ENCODE measurements around the gene CIT.
"Not testable (repeated sequence)": the region's sequence is repeated elsewhere in the genome, so short reads cannot be mapped to it uniquely, and the experiment has no call there.

Gene CIT

DNA sequence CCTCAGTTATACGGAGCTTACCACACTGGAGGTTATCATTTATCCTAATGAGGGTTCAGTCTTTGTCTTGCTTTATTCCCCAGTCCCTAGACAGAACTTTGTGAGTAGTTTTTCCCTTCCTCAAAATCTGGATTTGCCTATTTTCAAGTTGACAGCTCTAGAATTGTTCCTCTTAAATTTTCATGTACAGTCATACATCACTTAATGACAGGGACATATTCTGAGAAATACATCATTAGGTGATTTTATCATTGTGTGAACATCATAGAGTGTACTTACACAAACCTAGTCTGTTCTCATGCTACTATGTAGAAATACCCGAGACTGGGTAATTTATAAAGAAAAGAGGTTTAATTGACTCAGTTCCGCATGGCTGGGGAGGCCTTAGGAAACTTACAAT is 206.1 kb downstream of the CIT start:
- DNase-seq = no peak

DNA sequence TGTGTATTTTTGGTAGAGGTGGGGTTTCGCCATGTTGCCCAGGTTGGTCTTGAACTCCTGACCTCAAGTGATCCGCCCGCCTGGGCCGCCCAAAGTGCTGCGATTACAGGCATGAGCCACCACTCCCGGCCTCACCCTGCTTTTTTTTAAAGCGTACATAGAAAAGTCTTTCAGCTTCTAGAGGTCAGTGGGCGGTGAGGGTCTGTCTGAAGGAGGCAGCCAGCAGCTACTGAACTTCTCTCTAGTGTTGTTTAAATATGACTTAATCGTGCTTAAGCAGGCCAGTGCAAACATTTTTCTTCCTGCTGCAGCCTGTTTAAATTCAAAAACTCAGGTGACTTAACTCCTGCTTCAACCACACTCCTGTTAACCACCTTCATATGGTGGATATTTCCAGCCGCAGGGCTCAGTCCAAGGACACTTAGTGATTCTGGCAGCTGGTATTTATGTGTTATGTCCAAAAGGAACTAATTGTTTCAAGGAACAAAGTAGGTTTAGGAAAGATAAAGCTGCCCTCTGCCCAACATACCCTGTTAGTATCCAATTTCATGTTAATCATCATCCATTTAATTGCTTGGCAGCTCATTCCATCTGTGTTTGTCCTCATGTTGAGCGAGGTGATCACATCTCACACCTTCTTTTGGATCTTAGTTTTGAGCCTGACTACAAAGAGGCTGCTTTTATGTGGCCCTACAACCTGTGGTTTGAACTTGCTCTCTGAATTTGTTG is 207.2 kb downstream of the CIT start:
- no peak for DNase-seq

DNA sequence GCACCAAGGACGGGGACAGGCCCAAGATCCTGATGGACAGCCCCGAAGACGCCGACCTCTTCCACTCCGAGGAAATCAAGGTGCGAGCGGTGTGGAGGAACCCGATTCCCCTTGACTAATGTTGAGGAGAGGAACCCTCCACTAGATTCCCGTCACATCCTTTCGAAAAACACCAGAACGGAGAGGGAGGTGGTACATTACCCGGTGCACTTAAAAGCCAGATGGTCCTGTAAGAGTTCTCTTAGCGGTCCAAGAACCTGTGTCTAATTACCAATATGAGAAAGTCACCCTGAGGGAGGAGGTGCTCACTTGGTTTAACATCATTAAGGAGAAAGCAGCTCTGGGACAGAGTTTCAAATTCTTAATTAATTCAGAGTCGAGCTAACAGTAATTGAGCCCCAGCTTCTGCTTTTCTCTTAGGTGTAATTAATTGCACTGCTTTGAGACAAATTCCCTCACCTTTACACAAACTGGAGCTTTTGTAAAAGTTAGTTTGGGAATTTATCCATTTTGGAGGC is 208.7 kb downstream of the CIT start:
- DNase-seq = no peak

DNA sequence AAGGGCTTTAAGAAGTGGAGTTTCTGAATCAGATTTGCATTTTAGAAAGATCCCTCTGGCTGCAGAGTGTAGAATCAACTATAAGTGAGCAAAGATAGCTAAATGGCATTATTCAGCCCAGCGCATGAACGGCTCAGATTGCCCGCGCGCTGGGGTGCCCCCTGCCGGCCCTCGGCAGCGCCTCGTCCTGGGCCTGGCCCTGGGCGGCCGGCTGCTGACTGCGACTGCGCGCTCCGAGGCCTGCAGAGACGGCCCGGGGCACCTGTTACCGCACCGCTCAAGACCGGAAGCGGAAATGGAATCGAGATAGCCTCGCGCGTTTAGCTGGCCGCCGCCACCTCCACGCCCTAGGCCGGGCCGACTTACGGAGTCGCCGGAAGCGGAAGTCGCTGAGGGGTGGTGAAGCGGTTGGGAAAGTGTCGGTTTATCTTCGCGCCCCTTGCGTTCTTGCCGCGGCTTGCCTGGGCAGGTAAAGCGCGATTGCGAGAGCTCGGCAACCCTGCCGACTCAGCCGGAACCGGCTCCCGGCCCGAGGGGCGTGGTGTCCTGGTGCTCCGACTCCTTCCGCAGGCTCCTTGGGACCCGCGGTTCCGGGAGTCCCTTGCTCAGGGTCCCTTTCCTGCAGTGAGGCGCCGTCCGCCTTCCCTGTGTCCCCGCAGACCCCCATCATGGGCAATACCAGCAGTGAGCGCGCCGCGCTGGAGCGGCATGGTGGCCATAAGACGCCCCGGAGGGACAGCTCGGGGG is 209.4 kb downstream of the CIT start, which contains the start of gene PRKAB1:
Gene PRKAB1 (plus strand): TSS at position 557 of the 747 bp plus-strand sequence. CDS start 112 bp downstream, at position 669.
- peak; percentile 90 for DNase-seq

DNA sequence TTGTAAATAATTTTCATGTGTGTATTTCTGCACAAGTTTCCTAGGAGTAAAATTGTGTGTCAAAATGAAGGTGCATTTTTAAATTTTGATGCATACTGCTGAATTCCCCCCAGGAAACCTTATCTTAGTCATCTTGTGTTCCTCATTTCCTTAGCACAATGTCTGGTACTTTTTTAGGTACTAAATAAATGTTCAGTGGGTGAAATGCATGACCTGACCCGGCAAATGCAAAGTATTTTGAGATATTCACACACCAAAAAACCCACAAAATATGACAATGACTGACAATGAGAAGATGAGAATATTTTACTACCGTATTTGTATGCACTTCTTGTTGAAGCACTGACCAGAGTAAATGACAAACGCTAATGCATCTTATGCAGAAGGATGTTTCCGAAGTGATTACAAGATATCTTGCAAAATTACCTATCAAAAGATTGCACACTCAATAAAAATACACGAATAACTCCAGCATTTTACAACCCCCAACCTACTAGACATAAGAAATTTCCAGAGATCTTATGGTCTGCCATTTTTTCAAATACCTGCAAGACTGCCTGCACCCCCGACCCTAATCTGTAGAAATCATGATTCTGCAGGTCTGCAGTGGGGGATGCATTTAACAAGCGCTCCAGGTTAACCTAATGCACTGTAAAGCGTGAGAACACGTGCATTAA is 210.1 kb downstream of the CIT start:
- DNase-seq = no peak

DNA sequence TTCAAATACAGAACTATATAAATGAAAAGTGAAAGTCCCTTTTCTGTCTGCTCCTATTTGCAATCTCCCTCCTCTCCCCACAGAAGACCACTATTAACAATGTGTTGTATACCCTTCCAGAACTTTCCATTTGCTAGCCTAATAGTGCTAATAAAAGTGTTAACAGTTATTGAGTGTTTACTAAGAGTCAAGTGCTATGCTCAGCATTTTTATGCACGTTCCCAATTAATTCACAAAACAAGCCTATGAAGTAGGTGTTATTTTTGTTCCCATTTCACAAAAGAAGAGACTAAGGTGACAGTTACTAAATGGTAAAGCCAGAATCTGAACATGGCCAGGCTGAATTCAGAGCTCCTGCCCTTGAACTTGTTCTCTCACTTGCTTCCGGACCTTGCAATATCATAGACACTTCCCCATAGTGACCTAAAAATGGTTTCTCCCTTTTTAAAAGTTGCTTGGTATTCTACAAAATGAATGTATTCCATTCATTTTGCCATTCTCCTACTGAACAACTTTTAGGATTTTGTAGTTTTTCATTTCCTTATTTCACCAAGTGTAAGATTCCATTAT is 210.8 kb downstream of the CIT start:
- DNase-seq = no peak

DNA sequence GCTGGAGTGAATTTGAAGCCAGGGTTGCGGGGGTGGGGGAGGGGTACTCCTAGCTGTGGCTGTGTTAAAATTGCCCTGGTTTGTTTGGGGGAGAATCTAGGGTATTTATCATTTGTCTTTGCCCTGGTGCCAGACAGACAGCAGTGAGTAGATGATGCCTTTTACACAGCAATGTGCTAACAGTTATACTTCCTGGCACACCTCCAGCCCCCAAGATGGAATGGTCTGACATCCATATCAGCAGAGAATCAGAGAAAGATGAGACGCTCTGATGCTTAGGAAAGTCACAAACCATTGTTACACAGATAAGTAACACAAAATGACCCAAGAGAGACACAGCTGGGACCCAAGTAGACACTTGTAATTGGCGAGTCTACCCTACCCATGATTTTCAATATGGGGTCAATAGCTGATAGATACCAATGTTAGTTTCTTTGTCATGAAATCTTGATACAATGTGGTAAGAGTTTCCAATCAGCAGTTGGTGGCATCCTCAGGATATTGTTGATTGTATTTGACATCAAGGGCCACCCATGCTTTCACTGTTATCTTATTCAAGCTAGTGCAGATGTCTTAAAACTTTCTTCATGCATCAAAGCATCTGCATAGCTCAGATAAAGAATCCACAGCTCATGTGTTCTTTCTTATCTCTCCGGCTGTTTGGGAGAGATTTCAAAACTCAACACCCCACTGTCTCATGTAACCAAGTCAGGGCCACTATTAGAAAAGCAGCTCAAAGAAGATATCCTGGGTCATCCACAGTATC is 211.8 kb downstream of the CIT start:
- no peak for DNase-seq

DNA sequence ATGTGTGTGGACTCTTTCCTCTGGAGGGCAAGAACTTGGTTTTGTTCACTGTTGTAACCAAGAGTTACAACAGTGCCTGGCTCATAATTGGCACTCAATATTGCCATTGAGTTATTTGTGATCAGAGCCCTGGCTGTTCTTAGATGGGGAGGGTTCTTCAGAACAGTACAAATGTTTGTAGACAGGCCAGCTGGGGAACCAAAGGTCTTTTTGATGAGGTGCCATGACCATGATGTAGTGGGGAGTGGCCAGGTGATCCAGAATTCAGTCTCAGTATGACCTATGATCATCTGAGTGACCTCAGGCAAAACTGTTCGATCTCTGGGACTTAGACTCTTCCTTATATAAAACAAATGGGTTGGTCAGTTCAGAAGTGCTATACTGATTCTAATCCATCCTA is 212.5 kb downstream of the CIT start:
- DNase-seq = no peak

DNA sequence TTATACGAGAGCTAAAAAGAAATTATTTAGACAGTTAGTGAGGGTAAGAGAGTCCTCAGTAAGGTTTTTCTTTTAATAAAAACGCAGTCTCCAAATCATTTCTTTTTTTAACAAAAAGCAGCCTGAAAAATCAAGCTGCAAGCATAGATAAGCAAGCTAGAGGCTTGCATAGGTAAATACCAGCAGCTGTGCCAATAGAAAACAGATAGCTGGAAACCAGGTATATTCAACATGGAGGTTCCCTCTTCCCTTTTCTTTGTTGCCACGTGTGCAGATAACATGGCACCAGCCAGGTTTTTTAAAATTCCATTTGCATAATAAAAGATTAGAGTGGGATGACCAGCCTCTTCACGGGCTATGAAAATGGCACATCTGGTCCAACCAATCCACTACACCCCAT is 215.2 kb downstream of the CIT start:
- no peak for DNase-seq

DNA sequence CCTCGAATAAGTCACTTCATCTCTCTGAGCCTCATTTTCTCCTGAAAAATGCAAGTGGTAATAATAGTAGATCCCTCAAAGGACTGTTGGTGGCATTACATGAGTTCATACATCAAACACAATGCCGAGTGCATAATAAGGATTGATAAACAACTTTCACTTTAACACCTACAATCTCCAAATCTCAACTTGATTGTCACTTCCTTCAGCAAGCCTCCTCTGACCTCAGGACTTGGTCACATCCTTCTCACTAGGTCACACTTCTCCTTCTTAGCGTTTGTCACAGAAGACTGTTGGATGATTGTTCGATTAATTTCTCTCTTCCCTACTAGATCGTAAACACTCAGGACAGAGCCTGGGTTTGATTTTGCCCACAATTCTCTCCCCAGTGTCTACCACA is 217.0 kb downstream of the CIT start:
- no peak for DNase-seq

DNA sequence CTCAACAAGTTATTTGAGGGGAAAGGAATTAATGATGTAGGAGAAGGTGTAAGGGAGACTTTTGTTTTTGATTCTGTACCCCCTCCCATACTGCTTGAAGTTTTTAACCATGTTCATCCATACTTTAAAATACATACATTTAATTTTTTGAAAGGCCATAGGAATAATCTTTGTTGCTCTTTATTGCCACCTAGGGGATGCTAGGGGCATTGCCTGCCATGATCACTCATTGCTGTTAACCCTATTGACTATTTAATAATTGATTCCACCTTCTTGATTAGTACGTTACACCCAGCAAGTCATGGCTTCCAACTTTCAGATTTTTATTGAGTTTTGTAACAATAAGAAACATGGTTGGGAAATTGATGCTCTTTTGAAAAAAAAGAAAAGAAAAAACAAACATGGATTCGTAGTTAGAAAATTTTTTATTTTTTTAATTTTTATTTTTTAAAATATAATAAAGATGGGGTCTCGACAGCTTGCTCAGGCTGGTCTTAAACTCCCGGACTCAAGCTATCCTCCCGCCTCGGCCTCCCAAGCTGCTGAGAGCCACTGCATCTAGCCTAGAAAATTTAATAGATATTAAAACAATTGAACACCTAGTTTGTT is 217.7 kb downstream of the CIT start:
- peak; percentile 25 for DNase-seq

DNA sequence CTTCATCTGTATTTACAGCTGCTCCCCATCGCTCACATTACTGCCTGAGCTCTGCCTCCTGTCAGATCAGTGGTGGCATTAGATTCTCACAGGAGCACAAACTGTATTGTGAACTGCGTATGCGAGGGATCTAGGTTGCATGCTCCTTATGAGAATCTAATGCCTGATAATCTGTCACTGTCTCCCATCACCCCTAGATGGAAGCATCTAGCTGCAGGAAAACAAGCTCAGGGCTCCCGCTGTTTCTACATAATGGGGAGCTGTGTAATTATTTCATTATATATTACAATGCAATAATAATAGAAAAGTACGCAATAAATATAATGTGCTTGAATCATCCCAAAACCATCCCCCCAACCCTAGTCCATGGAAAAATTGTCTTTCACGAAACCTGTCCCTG is 219.0 kb downstream of the CIT start:
- DNase-seq = not testable (repeated sequence)

DNA sequence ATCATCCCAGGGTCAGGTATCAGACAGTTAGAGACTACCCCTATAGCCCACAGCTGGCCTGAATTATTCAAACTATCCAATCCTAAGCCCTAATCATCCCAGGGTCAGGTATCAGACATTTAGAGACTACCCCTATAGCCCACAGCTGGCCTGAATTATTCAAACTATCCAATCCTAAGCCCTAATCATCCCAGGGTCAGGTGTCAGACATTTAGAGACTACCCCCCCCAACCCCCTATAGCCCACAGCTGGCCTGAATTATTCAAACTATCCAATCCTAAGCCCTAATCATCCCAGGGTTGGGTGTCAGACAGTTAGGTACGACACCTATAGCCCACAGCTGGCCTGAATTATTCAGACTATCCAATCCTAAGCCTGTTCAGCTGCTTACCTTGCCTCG is 220.1 kb downstream of the CIT start:
- DNase-seq = not testable (repeated sequence)

DNA sequence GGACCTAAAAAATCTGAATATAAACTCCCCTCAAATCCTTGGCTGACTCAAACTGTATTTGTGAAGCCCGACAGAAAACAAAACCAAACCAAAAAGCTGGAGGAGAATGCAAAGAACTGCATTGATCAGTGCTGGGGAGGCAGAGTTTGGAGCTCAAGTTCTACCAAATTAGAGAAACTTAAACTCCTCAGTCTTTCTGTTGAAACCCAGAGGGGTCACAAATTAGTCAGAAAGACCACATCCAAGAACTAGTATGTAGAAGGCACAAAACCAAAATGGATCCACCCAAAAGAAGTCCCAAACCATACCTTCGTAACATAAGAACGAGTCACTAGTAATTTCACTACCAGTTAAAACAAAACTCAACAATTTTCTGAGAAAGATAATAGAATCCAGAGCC is 224.5 kb downstream of the CIT start:
- DNase-seq = no peak

DNA sequence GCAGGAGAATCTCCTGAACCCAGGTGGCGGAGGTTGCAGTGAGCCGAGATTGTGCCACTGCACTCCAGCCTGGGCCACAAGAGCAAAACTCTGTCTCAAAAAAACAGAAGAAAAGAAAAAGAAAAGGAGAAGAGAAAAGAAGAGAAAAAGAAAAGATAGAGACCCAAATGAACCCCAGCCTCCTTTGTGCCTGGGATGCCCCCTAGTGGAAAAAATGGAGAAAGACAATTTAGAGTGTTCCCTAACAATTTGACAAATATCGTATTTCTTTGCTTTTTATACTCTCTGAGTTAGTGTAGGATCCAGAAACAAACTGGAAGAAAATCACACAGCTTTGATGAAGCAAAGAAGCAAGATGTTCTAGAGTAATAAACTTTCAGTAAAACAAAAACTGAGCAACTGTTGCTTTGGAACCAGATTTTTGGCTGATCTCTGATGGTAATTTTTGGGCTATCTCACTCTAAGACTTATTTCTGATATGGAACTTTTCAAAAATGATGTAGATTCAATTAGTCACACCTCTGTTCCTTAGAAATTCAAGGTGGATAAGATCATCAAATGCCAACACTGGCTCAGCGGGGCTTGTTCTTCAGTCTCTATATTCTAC is 227.8 kb downstream of the CIT start:
- DNase-seq = no peak

DNA sequence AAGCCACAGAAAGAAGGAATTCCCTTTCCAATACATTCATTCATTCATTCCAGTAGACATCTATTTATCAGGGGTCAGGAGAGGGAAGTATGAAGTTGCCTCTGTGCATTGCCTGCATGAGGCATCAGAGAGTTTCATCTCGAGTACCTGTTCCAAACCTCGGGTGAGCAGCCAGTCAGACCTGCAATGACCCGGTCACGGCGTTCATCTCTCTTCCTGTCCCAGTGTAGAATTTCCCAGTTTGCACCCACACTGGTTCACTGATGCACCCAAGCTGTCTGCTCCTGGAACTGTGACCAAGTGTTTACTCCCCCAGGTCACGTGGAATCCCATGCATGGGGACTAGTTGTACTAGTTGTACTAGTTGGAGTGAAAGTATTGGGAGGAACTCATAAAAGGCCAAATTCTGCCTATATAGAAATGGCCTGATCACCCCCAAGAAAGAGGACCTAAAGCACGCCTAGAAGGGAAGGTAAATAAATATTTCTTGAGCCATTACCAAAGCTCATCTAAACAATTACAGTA is 231.5 kb downstream of the CIT start:
- DNase-seq = no peak

DNA sequence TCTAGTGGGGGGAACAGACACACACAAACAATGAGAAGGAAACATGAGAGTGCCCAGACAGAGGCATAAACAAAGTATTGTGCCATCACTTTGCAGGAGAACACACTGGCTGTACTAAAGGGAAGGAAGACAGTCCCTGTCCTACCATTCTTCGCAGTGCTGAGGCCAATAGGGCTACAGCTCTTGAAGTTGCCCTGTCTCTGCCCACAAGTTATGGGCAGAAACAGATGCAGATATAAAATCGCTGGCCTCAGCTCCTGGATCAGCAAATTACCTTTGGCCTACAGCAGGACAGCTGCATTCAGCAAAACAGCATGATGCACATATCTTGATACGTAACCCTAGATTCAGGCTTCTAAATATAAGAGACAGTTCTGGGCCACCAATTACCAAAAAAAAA is 232.2 kb downstream of the CIT start:
- no peak for DNase-seq

DNA sequence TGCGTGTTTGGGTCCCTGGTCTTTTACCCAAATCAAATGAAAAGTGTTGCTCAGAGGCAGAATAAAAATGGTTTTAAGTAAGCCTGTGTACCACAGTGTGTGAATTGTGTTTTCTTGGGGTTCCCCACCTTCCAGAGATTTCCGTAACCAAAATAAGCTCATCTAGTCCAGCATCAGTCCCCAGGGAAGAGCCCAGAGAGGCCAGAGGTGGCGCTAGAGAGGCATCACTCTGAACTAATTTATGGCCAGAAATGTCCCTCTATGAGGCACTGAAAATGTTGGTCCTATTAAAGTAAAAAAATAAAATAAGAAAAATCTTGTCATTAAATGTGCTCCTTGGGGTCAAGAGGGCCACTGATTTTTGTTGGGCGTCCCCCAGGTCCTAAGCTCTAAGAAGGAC is 234.1 kb downstream of the CIT start:
- no peak for DNase-seq

Measured in effector CD4-positive, alpha-beta T cell (primary cell).